Astrocyte (in vitro differentiated cells and primary cell): ENCODE data around the gene FUNDC2.

Experiments used
- CTCF ChIP-seq: IDR thresholded peaks from 2 replicates; pipeline ENCODE4 v1.5.1; 2011; ENCODE audit warnings: low read depth, mild to moderate bottlenecking, inconsistent platforms, low read length, moderate library complexity; ENCODE audit not compliant: insufficient read depth
- EZH2 ChIP-seq: IDR thresholded peaks from 2 replicates; pipeline ENCODE4 v1.6.1; 2012; ENCODE audit warnings: mild to moderate bottlenecking, low read length, inconsistent platforms; ENCODE audit not compliant: insufficient read depth

DNA sequence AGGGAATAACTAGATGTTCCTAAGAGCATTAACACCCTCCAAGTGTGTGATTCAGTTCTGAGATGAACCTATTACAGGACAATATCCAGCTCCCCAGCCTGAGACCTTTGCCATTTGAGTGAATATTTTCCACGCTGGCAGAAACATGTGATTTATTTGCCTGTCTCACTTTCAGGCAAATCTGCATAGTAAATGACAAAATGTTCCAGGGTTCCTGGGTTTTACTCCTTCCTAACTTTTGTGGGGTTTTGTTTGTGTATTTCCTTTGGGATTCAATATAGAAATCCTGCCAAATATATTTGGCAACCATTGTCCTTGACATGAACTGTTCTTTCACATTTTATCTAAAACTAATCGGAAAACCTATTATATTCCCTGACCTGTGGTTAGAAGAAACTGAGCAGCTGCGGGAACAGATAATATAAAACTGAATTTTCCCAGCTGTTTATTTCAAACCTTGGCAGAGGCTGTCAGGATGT, 16.6 kb upstream of the FUNDC2 start:
- no peak for TF ChIP-seq CTCF
- no peak for TF ChIP-seq EZH2
